Stimulated activated CD4-positive, alpha-beta T cell treated with anti-CD3 and anti-CD28 coated beads, Interleukin-4, amount 100 ng/mL, for 1 hour (primary cell): ENCODE data around the gene VSX1.

Experiments used
- DNase-seq: peaks from one replicate; pipeline ENCODE4 v3.0.0-alpha.2; 2020

VSX1 gene

DNA sequence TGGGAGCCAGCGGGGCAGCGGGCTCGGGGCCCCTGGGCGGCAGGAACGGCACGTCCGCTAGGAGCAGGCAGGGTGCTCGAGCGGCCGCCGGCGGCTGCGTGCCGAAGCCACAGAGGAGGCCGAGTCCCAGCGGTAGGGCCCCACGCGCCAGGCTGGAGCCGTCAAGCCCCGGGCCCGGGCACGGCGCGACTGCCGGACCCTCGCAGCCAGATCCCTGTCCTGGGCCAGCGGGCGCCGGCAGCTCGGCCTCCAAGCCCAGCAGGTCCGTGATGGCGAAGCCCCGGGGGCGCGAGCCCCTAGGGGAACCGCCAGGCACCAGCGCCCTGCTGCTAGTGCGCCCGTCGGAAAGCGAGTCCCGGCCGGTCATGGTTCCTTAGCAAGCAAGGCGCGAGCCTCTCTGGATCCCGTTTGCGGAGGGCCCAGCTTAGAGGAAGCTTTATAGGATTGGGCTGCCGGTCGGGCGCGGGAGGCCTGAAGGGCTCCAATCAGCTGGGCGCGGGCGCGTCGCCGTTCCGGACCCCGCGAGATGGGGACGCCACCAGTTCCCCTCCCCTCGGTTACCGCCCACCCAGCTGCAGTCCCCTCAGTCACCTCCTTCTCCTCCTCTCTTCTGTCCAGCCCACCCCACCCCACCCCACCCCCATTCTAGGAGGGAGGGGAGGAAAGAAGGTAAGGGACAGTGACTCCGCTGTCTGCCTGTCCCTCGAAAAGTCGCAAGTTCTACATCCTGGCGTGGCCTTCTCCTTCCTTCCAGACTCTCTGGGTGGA is at the start of gene VSX1:
VSX1 (minus strand) TSS at position 412 of the 768 bp plus-strand sequence; CDS start at position 367, 45 bp downstream.
- DNase-seq = no peak

DNA sequence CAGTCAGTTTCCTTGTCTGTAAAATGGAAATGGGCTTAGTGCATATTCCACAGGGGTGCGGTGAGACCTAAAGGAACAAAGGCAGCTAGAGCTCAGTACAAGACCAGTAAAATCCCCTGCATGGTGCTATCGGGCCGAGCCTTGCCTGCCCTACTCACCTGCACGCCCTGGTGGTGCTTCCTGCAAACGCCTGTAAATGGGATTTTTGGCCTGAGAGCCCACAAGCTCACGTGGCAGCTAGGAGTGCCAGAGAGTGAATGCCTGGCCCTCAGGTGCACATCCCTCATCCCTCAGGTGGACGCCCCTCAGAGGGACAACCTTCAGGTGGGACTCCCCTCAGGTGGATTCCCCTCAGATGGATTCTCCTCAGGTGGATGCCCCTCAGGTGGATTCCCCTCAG is 48.0 kb upstream of the VSX1 start:
- DNase-seq = no peak

DNA sequence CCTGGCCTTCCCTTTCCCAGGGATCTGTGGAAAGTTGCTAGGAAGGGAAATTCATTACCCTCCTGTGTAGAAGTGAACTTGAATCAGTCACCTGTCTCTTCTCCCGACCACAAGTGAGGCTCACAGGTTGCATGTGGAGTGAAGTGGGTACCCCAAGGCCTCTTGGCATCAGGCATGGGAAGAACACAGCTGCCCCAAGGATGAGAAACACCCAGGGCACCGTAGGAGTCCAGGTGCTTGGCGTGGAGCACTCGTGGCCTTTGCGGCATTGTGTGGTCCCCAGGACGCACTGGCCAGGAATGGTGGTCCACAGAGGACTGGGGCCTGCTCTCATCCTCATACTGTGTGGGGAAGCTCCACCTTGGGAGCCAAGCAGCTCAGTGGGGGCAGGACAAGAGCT is 47.5 kb upstream of the VSX1 start:
- DNase-seq = no peak

DNA sequence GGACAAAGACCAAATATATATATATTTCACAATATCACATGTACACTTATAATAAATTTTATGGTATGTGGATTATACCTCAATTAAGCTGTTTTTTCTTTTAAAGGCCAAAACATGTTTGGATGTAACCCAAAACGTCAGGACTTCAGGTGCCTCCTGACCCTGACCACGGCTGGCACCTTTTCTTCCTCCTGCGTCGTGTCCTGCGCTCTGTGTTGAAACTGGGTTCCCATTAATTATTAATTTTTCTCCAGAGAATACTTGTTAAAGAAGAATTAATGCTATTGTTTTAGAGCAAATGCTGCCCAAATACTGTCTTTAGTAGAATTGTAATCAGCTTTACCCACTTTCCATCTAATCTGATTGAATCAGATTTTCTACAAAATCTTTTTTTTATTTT is 46.7 kb upstream of the VSX1 start:
- DNase-seq = no peak

DNA sequence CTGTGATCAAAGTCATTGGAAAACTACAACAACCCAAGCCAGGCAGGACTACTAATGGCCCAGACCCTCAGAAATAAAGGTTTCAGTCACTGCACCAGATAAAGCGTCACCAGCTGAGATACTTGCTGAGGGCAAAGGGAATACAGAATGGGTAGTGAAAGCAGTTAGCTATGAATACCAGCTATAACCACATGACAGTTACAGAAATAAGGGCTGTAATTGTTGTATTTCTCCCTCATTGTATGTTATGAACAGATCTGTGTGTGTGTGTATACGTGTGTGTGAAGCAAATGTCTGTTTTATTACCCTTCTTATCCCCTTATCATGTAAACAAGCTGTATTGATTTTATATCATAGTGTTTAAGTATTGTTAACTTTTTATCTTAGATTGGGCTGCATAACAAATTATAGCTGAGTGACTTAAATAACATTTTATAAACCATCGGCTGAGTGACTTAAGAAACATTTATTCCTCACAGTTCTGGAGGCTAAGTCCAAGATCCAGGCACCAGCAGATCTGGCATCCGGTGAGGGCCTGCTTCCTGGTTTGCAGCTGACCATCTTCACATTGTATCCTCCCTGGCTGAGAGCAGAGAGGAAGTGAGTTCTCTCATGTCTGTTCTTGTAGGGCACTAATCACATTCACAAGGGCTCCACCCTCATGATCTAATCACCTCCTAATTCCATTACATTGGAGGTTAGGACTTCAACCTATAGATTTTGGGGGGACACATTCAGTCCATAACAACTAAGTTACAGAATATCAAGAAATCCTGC is 46.0 kb upstream of the VSX1 start:
- DNase-seq = no peak

DNA sequence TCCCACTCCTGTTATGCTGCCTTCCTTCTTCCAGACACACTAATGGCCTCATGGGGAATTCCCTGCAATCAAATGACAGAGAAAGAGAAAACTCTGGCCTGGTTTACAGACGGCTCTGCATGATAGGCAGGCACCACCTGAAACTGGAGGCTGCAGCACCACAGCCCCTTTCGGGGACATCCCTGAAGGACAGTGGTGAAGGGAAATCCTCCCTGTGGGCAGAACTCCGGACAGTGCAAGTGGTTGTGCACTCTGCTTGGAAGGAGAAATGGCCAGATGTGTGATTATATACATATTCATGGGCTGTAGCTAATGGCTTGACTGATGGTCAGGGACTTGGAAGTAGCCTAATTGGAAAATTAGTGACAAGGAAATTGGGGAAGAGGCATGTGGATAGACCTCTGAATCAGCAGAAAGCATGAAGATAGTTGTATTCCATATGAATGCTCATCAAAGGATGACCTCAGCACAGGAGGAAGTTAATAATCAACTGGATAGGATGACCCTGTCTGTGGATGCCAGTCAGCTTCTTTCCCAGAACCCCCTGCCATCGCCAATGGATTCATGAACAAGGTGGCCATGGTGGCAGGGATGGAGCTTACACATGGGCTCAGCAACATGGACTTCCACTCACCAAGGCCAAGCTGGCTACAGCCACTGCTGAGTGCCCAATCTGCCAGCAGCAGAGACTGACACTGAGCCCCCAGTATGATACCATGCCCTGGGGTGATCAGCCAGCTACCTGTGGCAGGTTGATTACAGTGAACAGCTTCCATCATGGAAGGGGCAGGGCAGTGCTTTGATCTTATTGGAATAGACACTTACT is 44.5 kb upstream of the VSX1 start:
- no peak for DNase-seq

DNA sequence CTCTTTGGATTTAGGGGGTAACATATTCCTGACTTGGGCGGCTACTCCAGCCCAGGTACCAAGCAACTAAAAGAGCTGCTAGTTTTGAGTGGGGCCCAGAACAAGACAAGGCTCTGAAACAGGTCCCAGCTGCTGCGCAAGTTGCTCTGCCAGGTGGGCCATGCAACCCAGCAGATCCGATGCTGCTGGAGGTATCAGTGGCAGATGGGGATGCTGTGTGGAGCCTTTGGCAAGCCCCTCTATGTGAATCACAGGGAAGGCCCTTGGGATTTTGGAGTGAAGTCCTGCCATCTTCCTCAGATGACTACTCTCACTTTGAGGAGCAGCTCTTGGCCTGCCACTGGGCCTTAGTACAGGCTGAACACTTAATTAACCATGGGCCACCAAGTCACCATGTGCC is 43.7 kb upstream of the VSX1 start:
- DNase-seq = no peak

DNA sequence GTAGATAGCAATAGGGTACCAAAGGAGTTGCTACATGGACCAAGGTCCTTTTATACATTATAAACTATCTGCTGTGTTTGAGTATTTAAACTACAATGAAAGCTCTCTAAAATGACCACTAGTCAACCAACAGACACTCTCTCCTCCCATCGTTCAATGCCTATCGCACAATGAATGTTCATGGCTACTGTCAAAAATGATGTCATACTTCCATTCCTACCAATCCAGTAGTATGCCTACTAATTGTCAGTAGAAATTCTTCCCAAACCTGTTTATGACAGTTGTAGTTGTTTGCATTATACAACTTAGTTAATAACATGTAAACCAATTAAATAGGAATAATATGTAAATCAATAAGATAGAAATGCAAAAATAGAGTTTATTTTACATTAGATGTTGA is 39.0 kb upstream of the VSX1 start:
- DNase-seq = no peak

DNA sequence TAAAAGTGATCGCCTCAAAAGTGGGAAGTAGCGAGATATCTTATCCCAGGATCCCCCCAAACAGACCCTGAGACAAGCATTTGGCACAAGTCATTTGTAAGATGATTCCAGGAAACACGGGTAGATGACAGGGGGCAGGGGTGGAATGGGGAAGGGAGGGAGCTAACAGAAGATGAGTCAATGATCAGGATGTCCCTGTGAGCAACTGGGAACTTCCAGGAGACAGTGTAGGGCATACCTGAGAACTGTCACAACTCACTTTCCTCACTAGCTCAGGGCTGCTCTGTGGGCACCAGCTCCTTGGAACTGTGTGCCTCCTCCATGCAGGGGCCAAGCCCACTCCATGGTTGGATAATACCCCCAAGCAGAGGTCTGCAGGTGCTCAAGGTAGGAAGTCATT is 38.5 kb upstream of the VSX1 start:
- DNase-seq = no peak

DNA sequence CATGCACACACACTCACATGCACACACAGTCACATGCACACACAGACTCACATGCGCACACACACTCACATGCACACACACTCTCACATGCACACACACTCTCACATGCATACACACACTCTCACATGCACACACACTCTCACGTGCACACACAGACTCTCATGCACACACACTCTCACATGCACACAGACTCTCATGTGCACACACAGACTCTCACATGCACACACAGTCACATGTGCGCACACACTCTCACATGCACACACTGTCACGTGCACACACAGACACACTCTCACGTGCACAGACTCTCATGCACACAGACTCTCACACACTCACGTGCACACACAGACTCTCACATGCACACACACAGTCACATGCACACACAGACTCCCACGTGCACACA is 36.6 kb upstream of the VSX1 start:
- no peak for DNase-seq

DNA sequence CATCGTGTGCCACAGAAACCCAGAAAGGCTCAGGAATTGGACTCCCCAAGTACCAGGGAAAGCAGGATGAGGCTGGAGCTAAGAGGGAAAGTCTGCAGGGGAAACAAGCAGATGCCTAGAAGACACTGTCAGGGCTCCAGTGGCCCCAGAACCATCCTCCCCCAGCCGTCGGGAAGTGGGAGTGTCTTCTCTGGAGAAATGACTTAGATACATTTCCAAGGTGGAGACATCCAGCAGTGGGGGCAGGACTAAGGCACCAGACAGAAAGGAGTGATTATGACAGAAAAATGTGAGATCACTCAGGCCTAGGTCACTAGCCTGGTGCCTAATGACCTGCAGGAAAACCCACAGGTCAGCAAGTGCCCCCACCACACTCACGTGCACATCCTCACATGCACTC is 36.0 kb upstream of the VSX1 start:
- no peak for DNase-seq

DNA sequence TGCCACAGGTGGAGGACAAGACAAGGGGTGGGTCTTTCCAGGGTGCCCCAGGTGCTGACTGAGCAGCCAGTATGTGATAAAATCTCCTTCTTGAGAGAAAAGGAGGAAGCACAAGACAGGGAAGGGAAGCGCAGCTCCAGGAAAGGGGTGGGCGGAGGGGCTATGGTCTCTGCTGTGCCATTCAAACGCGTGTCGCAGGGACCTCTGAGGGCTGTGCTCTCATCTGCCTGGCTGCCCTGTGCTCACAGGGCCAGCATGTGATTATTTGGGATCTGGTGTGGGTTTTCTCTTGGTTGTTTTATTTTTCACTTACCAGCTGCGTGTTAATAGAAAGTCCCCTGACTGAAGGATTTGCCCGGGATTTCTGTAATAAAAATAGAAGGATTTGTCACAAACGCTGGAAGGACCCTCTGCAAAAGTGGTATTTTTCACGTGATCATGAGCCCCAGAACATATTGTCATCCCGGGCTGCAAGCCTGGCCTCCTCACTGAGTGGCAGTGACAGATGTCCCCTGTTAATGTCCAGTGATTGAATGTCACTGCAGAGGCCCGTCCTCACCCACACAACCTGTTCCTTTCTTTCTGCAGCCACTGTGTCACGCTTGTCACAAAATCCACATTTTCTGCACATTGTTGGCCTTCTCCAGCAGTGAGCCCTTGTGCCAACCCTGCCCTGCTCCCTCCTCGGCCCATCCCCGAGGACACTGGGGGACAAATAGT is 35.0 kb upstream of the VSX1 start:
- DNase-seq = no peak

DNA sequence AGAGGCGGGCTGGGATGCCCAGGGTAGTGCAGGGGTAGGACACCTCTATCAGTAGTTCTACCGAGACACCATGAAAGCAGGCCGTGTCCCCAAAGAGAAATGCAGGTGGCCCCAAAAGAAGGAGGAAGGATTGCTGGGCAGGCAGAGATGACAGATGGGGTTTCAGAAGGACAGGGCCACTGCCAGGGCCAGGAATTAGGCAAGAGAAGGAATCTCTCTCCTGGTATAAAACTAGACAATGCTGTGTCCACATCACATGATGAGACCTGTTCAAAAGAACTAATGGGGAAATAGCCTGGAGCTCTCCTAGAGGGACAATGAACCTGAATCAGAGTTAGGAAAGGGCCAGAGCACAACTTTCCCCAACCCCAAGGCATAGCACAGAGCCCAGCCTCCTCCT is 21.6 kb upstream of the VSX1 start:
- DNase-seq = no peak

DNA sequence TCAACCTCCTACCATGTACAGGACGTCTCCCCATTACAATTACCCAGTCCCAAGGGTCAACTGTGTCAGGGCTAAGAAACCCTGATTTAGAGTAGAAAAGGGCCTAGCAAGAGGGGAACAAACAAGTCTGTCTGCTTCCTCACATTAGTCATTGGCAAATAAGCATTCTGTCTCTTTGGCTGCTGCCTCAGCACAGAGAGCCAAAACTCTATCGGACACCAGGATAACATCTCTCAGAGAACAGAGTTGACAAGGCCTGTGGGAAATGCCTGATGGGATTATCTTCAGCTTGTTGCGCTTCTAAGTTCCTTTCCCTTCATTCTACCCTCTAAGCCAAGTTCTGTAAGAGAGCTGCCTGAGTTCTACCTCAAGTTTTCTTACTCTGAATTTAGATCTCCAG is 19.0 kb upstream of the VSX1 start:
- no peak for DNase-seq

DNA sequence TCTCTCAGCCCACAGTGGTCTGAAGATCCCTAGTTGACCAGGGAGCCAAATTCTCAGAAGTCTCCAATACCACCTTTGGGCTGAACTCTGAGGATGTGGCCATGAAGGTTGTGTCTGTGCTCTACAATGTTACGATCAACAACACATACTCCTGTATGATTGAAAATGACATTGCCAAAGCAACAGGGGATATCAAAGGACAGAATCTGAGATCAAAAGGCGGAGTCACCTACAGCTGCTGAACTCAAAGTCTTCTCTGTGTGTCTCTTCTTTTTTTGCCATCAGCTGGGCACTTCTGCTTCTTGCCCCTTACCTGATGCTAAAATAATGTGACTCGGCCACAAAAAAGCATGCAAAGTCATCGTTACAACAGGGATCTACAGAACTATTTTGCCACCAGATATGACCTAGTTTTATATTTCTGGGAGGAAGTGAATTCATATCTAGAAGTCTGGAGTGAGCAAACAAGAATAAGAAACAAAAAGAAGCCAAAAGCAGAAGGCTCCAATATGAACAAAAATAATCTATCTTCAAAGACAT is 17.7 kb upstream of the VSX1 start:
- DNase-seq = no peak

DNA sequence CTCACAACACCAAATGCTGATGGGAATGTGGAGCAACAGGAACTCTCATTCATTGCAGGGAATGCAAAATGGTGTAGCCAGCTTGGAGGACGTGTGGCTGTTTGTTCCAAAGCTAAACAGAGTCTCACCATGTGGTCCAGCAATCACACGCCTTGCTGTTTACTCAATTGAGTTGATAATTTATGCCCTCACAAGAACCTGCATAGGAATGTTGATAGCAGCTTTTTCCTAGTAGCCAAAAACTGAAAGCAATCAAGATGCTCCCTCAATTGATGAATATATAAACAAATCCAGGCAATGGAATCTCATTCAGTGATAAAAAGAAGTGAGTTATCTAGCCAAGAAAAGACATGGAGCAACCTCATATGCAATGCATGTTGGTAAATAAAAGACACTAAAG is 15.6 kb upstream of the VSX1 start:
- DNase-seq = no peak

DNA sequence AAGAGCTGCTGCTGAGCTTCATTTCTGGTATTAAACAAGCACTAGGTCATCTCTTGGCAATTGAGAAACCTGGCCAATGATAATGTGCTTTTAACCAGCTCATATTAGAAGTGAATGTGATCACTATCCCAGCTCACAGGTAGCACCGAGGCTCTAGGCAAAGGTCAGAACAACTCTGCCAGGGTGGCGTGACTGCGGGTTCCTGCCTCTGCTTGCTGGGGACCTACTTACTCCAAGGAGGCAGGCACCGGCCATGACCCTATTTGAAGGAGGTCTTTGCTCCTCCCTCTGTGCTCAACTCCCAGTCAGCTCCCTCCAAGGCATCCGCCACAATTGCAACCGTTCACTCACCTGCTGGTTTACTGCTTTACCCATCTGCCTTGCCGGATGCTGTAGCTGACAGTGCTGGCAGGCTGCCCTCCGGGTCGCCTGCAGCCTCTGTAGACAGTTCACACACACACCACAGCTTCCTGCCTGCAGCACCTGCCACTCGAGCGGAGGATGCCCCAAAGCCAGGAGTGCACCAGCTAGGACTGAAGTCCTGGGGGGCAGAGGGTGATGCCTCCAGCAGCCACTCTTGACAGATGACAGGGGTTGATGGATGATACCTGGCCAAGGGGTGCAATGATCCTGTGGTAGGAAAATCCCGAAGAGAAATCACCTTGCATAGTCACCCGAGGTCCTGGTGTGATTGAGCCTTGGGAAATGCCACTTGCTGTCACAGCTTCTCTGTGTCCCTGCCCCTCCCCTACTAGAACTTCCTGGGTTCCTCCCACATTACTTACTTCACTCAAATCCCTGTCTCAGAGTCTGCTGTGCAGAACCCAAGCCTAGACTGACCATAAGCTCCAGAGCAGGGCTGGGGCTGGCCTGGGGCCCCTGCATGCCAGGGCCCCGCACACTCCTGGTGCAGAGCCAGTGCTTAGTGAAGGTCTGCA is 8.8 kb upstream of the VSX1 start:
- peak; percentile 49 for DNase-seq

DNA sequence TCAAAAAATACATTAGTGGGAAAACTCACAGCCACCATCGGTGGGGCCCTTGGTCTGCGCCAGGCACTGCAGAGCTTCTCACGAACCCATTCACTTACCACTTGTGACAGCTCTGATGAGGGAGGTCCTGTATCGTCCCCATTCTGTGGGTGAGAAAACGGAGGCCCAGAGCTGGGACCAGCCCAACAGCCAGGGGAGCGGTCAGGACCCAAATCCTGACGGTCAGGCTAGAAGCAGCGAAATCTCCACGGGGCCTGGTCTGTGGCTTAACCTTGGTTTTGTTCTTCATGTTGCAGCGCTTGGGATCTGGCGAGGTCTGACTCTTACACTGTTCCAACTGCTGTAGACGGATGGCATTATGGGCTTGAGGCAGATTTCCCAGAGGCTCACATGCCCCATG is 7.7 kb upstream of the VSX1 start:
- no peak for DNase-seq

DNA sequence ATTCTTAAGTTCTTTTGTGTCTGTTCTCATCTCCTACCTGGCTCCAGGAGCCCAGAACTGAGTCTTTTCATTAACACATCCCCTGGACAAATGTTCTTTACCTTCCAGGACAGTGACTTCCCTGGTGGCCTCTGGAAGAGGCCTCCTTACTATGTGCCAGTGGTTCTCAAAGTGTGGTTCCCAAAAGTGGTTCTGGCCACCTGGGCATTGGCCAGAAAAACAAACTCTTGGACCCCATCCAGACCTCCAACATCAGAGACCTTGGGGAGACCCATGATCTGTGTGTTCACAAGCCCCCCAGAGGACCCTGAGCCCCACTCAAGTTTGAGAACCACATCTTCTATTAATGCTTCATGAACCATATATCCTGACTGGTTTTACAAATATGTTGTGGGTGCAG is 7.2 kb upstream of the VSX1 start:
- no peak for DNase-seq

DNA sequence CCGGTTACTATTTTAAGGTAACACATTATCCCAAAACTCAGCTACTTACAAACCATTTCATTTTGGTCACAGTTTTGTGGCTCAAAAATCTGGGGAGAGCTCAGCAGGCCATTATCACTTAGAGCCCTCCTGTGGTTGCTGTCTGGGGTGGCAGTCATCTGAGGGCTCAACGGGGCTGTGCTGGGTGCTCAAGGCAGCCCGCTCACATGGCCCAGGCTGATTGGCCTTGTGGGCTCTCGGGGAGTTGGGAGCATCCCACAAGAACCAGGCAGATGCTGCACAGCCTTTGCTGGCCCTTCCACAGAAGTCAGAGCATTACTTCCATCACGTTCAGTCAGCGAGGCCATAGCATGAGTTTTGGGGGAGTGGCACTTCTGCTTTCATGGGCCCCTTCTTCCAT is 6.3 kb upstream of the VSX1 start:
- no peak for DNase-seq

DNA sequence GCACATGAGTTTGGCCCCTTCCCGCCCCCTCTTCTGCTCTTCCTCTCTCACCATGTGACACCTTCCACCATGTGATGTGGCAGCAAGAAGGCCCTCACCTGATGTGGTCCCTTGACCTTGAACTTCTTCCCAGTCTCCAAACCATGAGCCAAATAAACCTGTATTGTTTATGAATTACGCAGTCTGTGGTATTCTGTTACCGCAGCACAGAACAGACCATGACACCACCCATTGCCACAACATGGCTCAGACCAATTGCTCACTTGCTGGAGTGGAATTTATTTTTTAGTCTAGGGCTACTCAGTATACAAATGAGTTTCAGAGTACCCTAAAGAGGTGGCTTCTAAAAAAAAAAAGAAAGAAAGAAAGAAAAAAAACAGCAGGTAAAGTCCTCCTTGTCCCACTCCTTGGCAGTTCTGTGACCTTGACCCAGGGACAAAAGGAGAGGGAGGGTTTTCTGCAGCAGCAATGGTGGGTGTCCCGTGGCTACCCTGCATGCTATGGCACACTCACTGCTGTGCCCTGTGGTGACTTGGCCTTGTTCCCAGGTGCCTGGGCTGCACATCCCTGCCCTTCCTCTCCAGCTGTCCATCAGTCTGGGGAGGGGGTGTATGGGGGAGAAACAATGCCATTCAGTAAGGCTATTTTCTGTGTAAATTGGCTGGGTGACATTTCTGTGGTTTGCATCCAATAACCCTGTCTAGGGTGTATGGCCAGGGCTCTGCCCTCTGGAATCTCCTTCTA is 5.4 kb upstream of the VSX1 start:
- no peak for DNase-seq
